Heart right ventricle (tissue), 16 donors: ENCODE data around the gene ADARB2. TPM values are rescaled to one million over a fixed set of nuclear protein-coding genes. Genes with fewer than 3 reads are reported as not detected.

Experiments used
- ATAC-seq, 8 donors: fragments of 200-7000 bp; cut with Tn5 transposase; one replicate each; pipeline ENCODE4 v1.9.1; 2020; ENCODE audit warnings: mild to moderate bottlenecking in 8 of 8, moderate library complexity in 8 of 8, moderate number of reproducible peaks in 1 of 8
- DNase-seq, 2 donors: peaks; one replicate each; pipeline ENCODE4 v3.0.0-alpha.2; 2020
- H3K27ac ChIP-seq, 10 donors: fragments of 200-600 bp; sonication (generic) in 2 of 10; one replicate each; pipeline versions ENCODE4 v1.5.0 to v1.8.0; 2020 to 2022; ENCODE audit warnings: mild to moderate bottlenecking in 3 of 10
- H3K27me3 ChIP-seq, 7 donors: fragments of 200-600 bp; one replicate each; pipeline ENCODE4 v1.8.0; 2021 to 2022; ENCODE audit warnings: mild to moderate bottlenecking in 2 of 7
- H3K36me3 ChIP-seq, 9 donors: fragments of 200-600 bp; sonication (generic) in 1 of 9; one replicate each; pipeline versions ENCODE4 v1.5.0 to v1.8.0; 2020 to 2022; ENCODE audit warnings: mild to moderate bottlenecking in 2 of 9
- H3K4me1 ChIP-seq, 9 donors: fragments of 200-600 bp; sonication (generic) in 1 of 9; one replicate each; pipeline versions ENCODE4 v1.5.0 to v1.8.0; 2020 to 2022; ENCODE audit warnings: mild to moderate bottlenecking in 4 of 9
- H3K4me3 ChIP-seq, 10 donors: fragments of 200-600 bp; sonication (generic) in 2 of 10; one replicate each; pipeline versions ENCODE4 v1.5.0 to v1.8.0; 2020 to 2022; ENCODE audit warnings: mild to moderate bottlenecking in 7 of 10, moderate library complexity in 2 of 10
- H3K9me3 ChIP-seq, 11 donors: fragments of 200-600 bp in 10 of 11; sonication (generic) in 2 of 11; one replicate each; pipeline versions ENCODE4 v1.5.0 to v1.8.0; 2013 to 2022; ENCODE audit warnings: mild to moderate bottlenecking in 2 of 11, control low read depth in 1 of 11, moderate library complexity in 1 of 11
- WGBS, 2 donors: extraction: QIAGEN DNeasy Blood & Tissue Kit; methylation state at CpG; one replicate each; pipeline ENCODE4 v1.1.7; 2013; ENCODE audit warnings: inconsistent platforms in 1 of 2; 5-methylcytosine and 5-hydroxymethylcytosine counted together
- intact Hi-C, 10 donors: fragments of 100-400 bp; cut with DNase I; formaldehyde crosslinking; loops; one replicate each; pipeline versions ENCODE4 v1.11.1 to v1.14.2; 2022
- polyA plus RNA-seq, 2 donors: library from polyadenylated mRNA; stranded (reverse); fragments of 200-250 nt; gene quantifications; one replicate each; pipeline ENCODE4 v1.2.3, GENCODE V29; 2013
- total RNA-seq, 10 donors: library from RNA; stranded (reverse); fragmentation: NEBNext Ultra II Directional in 3 of 10; extraction: Animal tissue kit (Norgen Biotek cat#: 25700) in 3 of 10; gene quantifications; one replicate each; pipeline versions ENCODE4 v1.2.1 to v1.2.4, GENCODE V29; 2021 to 2023
- TF ChIP-seq, protein P1 (sequence below), 9 donors: fragments of 200-600 bp; sonication (generic) in 2 of 9; IDR thresholded peaks; one replicate each; pipeline versions ENCODE4 v1.5.0 to v1.8.0; 2021 to 2022; ENCODE audit warnings: antibody characterized with exemption in 9 of 9, mild to moderate bottlenecking in 5 of 9, moderate library complexity in 1 of 9
- donor health status: Arrhythmogenic right ventricular cardiomyopathy.
- donor health status: ischemic (EF 13 %, LVEDD 7.1; RV severe dilation, severe dysfunction).
- donor health status: healthy with polysubstance abuse.
- donor health status: DM: no; HTN: yes; CAD: no.
- donor health status: DM: no; HTN: no; CAD: no.
- donor health status: ischemic (EF 25% LVEDD 6.9; RV normal size, moderate dysfunction).
- donor health status: ischemic (EF 25% LVEDD 5.7; RV mildly dilated, moderate dysfunction).
- donor health status: healthy.
- donor health status: DM: yes; HTN: yes; CAD: no.
- donor health status: Ischemic cardiomyopathy.
- donor health status: ischemic (EF 35%, LVEDD 5.7; RV mildly dilated, moderate dysfunction).
- donor health status: nonischemic (EF 11% LVEDD 7.7; RV severe dilation, severe dysfunction).
- donor health status: DM: yes; HTN: yes; CAD: no.
- donor health status: PGD.
- donor health status: ischemic (EF 29% LVEDD 5.4; RV normal size, mild dysfunction).
- donor health status: nonischemic (EF 23%, LVEDD 6.1; RV moderate dilation, normal function).

The ADARB2 gene
- total and polyA plus RNA-seq, 12 donors = 0.08 to 0.47 (median 0.17) TPM; not detected in 2

DNA sequence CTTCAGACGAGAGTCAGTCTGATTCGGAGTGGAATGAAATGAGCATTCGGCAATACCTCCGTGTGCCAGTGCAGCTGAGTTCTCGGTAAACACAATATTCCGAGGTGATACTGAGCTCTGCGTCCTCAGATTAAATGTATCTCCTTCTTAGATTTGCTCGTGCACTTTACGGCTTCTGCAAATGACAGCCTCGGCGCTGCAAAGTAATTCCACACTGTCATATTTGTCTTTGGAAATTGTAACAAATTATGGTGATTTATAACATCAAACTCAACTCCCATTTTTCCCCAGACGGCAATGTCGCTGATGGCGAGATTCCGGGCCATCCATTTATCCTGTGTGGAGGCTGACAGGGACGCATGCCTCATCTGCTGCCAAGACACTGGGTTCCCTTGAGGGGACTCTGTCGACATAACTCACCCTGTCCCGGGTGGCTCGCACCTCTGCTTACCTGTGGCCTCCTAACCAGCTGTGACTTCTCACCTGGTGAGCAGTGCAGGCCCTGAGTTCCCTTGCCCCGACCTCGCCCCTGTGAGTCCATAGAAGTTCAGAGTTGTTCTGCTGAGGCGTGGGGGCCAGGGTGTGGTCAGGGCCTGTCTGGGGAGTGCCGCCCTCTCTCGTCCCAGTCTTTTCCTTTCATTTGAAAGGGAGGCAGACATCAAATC lies 201.9 kb downstream of the ADARB2 start:
- TF ChIP-seq, protein P1, sequence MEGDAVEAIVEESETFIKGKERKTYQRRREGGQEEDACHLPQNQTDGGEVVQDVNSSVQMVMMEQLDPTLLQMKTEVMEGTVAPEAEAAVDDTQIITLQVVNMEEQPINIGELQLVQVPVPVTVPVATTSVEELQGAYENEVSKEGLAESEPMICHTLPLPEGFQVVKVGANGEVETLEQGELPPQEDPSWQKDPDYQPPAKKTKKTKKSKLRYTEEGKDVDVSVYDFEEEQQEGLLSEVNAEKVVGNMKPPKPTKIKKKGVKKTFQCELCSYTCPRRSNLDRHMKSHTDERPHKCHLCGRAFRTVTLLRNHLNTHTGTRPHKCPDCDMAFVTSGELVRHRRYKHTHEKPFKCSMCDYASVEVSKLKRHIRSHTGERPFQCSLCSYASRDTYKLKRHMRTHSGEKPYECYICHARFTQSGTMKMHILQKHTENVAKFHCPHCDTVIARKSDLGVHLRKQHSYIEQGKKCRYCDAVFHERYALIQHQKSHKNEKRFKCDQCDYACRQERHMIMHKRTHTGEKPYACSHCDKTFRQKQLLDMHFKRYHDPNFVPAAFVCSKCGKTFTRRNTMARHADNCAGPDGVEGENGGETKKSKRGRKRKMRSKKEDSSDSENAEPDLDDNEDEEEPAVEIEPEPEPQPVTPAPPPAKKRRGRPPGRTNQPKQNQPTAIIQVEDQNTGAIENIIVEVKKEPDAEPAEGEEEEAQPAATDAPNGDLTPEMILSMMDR (IDR thresholded peaks at IDR 0.05) = no peak
- intact Hi-C loops = no loop called here
- H3K4me3 ChIP-seq = no peak overlapping the region
- H3K27ac ChIP-seq = no peak overlapping the region
- H3K36me3 ChIP-seq = no peaks in the 10 kb centered on the region
- 83 to 90% methylated on average over 24 of the region's 24 CpGs for WGBS, 2 donors
- ATAC-seq (no peak), DNase-seq (no peak)
- H3K4me1 ChIP-seq = no peaks in the 10 kb centered on the region
- no peaks in the 10 kb centered on the region for H3K9me3 ChIP-seq
- peaks cover 0 to 9% (median 0%) of the 10 kb centered on the region in 7 donors for H3K27me3 ChIP-seq

DNA sequence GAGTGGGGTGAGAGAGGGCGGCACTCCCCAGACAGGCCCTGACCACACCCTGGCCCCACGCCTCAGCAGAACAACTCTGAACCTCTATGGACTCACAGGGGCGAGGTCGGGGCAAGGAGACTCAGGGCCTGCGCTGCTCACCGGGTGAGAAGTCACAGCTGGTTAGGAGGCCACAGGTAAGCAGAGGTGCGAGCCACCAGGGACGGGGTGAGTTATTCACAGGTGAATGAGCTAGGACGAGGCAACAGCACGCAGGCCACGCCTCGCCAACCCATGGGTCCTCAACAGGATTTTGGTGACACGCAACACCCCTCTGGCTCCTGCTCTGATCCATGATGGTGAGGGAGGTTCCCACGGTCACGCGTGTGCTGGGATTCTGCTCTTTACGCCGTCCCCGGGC lies 202.5 kb downstream of the ADARB2 start:
- TF ChIP-seq, protein P1 (IDR thresholded peaks at IDR 0.05) = no peak
- ATAC-seq (no peak), DNase-seq (no peak)
- Histone ChIP-seq H3K9me3 (no peaks in the 10 kb centered on the region), H3K27ac (no peak overlapping the region), H3K27me3 (peaks cover 0 to 9% (median 0%) of the 10 kb centered on the region in 7 donors), H3K4me3 (no peak overlapping the region), H3K4me1 (no peaks in the 10 kb centered on the region), H3K36me3 (no peaks in the 10 kb centered on the region)
- intact Hi-C loops = no loop called here
- WGBS, 2 donors = 89 to 91% methylated on average over 19 of the region's 19 CpGs

DNA sequence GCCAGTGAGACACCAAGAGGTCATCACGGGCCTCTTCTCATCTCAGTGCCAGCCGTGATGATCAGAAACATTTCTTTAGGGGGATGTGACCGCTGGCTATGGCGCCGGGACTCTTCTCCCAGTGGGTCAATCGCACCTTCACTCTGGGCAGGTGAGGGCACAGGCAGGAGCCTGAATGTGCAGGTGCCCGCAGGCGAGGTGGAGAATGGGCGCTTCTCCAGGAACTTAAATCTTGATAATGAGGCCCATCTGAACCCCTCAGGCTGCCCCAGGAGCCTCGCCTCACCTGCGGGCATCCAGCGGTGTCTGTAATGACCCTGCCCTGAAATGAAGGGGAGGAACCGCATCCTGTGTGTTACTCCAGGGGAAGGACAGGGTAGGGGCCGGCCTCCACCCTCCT lies 204.7 kb downstream of the ADARB2 start:
- intact Hi-C loops = no loop called here
- Histone ChIP-seq H3K36me3 (no peaks in the 10 kb centered on the region), H3K27ac (no peak overlapping the region), H3K9me3 (no peaks in the 10 kb centered on the region), H3K4me3 (no peak overlapping the region), H3K27me3 (peaks cover 0 to 15% (median 7%) of the 10 kb centered on the region in 7 donors), H3K4me1 (no peaks in the 10 kb centered on the region)
- no peak for ATAC-seq
- TF ChIP-seq, protein P1 (IDR thresholded peaks at IDR 0.05) = no peak
- 85 to 87% methylated on average over 14 of the region's 14 CpGs for WGBS, 2 donors
- DNase-seq = no peak

DNA sequence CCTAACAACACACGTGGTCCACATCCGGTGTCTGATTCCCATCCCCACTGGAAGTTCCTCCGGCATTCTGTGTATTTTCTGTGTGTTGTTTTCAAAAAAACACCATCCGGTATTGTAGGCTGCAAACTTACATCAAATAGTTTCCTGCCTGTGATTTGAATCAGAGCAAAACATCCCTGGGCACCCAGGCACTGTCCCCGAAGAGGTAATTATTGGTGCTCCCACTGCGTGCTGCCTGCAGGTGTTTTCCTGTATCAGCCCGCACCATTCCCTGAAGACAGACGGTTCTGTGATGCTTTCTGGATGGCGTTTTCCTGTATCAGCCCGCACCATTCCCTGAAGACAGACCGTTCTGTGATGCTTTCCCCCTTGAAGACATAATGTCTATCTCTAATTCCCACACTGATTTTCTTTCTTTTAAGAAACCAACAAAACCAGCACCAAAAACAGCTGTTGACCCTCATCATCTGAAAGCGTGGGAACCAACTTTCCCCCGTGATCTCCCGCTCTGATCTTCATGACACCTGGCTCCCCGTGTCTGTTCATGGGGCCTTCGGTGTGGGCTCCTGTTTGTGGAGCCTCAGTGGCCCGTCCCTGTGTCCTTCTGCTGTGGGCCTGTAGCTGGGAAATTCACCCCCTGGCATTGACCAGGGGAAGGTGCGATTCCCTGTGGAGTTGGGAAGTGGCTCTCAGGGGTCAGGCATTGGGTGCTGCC lies 205.3 kb downstream of the ADARB2 start:
- no peak overlapping the region for H3K4me3 ChIP-seq
- H3K36me3 ChIP-seq = no peaks in the 10 kb centered on the region
- WGBS, 2 donors = 72 to 76% methylated on average over 18 of the region's 18 CpGs
- H3K27me3 ChIP-seq = peaks cover 0 to 17% (median 7%) of the 10 kb centered on the region in 7 donors
- H3K9me3 ChIP-seq = no peaks in the 10 kb centered on the region
- no peaks in the 10 kb centered on the region for H3K4me1 ChIP-seq
- no peak overlapping the region for H3K27ac ChIP-seq
- no peak for DNase-seq
- intact Hi-C loops = no loop called here
- TF ChIP-seq, protein P1 (IDR thresholded peaks at IDR 0.05) = no peak
- no peak for ATAC-seq
